Measurements from ENCODE around the gene MTFR1L. TPM values are rescaled to one million over a fixed set of nuclear protein-coding genes. Genes with fewer than 3 reads are reported as not detected.
A peak's percentile ranks its signal among the peaks of the same experiment; 100 is the strongest.

The MTFR1L gene
- polyA plus RNA-seq, 3 donors, result 67.3 to 73.5 (median 69.9) TPM

DNA sequence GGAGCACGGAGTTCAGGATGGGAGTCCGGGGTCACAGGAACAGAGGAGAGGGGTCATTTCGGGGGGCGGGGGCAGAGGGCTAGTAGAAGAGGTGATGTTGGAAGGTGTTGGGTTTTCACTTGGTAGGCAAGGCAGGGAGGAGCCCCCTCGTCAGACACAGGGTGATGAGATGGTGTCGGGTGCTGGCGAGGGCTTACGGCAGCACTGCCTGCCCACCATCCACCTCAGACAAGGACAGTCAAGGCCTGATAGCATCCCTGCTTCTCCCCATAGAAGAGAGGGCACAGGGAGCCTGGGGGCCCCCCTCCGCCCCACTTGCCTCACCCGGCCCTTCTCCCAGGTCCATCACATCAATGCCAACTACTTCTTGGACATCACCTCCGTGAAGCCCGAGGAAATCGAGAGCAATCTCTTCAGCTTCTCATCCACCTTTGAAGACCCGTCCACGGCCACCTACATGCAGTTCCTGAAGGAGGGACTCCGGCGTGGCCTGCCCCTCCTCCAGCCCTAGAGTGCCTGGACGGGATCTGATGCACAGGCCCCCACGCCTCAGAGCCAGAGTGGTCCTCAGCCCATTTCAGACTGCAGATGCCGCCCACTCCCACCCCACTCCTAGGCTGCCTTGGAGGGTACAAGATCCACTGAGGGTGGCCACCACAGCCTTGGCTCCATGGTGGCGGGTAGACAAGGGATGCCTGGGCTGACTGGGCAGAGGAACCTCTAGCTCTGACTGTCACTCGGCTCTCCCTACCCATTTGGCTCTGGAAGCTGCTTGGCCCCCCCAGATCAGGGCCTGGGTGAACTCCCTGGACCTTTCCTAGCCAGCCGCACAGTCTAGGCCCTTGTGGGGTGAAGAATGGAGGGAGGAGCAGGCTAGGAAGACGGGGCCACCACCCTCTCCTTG is 4.3 kb upstream of the MTFR1L start:
- Histone ChIP-seq H3K27me3 (ENCODE audit: control insufficient read depth in 2 of 2, insufficient read depth in 2 of 2, low read length in 2 of 2) (no peaks in the 10 kb centered on the region), H3K36me3 (replicated peaks in 1 of 2; ENCODE audit: control insufficient read depth in 1 of 2, insufficient read depth in 2 of 2, low read length in 2 of 2) (peaks cover 23 to 45% of the 10 kb centered on the region in 2 donors), H3K4me1 (ENCODE audit: control insufficient read depth in 1 of 2, insufficient read depth in 2 of 2, low read length in 2 of 2) (peaks cover 7 to 24% of the 10 kb centered on the region in 2 donors), H3K79me2 (ENCODE audit: insufficient read depth, low read length) (peaks cover 7% of the 10 kb centered on the region), H2AFZ (ENCODE audit: insufficient read depth, low read depth, low read length, poor library complexity, severe bottlenecking) (no peak overlapping the region), H3K4me3 (replicated peaks in 1 of 3; ENCODE audit: low read depth in 2 of 3, low read length in 3 of 3) (no peak overlapping the region), H3K27ac (ENCODE audit: low read depth in 1 of 2, low read length in 2 of 2) (no peak overlapping the region), H3K9me3 (replicated peaks in 1 of 2; ENCODE audit: control insufficient read depth in 1 of 2, insufficient read depth in 1 of 2, low read length in 2 of 2) (no peaks in the 10 kb centered on the region), H3K9ac (ENCODE audit: insufficient read depth, low read length, poor library complexity, severe bottlenecking) (no peak overlapping the region), H3K4me2 (replicated peaks; ENCODE audit: extremely low read depth, low read length, poor library complexity, severe bottlenecking) (no peak overlapping the region), H4K20me1 (ENCODE audit: insufficient read depth, low read length) (peaks cover 10% of the 10 kb centered on the region)
- Mint-ChIP-seq H3K36me3 (peaks cover 35 to 52% of the 10 kb centered on the region in 2 donors), H3K4me3 (no peak overlapping the region), H3K4me1 (peaks cover 22% of the 10 kb centered on the region), H3K9me3 (no peaks in the 10 kb centered on the region), H3K27ac (peak overlapping the region in 2 of 7 donors; percentile 1 to 23), H3K27me3 (ENCODE audit: low read depth in 3 of 3) (peaks cover 0 to 4% (median 2%) of the 10 kb centered on the region in 3 donors)
- DNase-seq, result no peak
- WGBS (ENCODE audit: insufficient coverage), result 95% methylated on average over 17 of the region's 24 CpGs
- intact Hi-C loops (cut with micrococcal nuclease), result no loop called here
- TF ChIP-seq, protein P1, sequence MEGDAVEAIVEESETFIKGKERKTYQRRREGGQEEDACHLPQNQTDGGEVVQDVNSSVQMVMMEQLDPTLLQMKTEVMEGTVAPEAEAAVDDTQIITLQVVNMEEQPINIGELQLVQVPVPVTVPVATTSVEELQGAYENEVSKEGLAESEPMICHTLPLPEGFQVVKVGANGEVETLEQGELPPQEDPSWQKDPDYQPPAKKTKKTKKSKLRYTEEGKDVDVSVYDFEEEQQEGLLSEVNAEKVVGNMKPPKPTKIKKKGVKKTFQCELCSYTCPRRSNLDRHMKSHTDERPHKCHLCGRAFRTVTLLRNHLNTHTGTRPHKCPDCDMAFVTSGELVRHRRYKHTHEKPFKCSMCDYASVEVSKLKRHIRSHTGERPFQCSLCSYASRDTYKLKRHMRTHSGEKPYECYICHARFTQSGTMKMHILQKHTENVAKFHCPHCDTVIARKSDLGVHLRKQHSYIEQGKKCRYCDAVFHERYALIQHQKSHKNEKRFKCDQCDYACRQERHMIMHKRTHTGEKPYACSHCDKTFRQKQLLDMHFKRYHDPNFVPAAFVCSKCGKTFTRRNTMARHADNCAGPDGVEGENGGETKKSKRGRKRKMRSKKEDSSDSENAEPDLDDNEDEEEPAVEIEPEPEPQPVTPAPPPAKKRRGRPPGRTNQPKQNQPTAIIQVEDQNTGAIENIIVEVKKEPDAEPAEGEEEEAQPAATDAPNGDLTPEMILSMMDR (IDR thresholded peaks at IDR 0.05), result no peak

DNA sequence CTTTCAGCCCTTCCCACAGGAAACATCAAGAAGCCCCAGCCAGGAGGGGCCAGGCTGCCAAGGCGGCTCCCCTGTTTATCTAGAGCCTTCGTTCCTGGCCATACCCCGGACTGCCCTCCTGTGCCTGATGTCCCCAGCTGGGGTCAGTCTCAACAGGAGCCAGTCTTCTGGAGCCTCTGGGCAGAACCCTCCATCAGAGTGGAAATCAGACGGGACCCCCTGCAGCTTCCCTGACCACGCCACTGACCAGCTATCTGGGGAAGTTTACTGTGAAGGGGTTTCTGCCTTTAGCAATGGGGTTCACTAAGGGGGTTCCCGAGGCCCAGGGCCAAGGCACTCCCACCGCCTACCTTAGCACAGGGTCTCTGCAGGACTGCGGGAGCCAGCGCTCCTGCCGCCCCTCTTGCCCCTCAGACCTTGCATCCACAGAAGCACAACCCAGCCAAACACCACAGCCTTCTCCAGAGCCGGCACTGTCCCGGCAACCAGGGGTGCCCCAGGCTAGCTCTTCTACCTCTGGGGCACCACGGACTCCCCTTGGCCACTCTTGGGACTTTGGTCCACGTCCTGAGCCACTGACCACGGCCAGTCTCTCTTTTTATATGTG is 3.5 kb upstream of the MTFR1L start:
- peak overlapping the region in 1 of 2 donors; percentile 20 for H3K4me3 Mint-ChIP-seq

More for the DNA sequence above, 3.5 kb upstream of the MTFR1L start:
- no peak overlapping the region for H2AFZ ChIP-seq (ENCODE audit: insufficient read depth, low read depth, low read length, poor library complexity, severe bottlenecking)
- intact Hi-C loops (cut with micrococcal nuclease), result no loop called here
- H3K4me1 ChIP-seq (ENCODE audit: control insufficient read depth in 1 of 2, insufficient read depth in 2 of 2, low read length in 2 of 2), result peaks cover 13 to 26% of the 10 kb centered on the region in 2 donors
- H3K79me2 ChIP-seq (ENCODE audit: insufficient read depth, low read length), result peaks cover 15% of the 10 kb centered on the region
- H3K27ac ChIP-seq (ENCODE audit: low read depth in 1 of 2, low read length in 2 of 2), result no peak overlapping the region
- H3K9me3 ChIP-seq (replicated peaks in 1 of 2; ENCODE audit: control insufficient read depth in 1 of 2, insufficient read depth in 1 of 2, low read length in 2 of 2), result no peaks in the 10 kb centered on the region
- Mint-ChIP-seq H3K4me1 (peaks cover 26% of the 10 kb centered on the region), H3K36me3 (peaks cover 35 to 49% of the 10 kb centered on the region in 2 donors), H3K9me3 (no peaks in the 10 kb centered on the region), H3K27ac (peak overlapping the region in 2 of 7 donors; percentile 1 to 23), H3K27me3 (ENCODE audit: low read depth in 3 of 3) (peaks cover 0 to 4% (median 2%) of the 10 kb centered on the region in 3 donors)
- no peaks in the 10 kb centered on the region for H3K27me3 ChIP-seq (ENCODE audit: control insufficient read depth in 2 of 2, insufficient read depth in 2 of 2, low read length in 2 of 2)
- TF ChIP-seq, protein P1 (IDR thresholded peaks at IDR 0.05), result no peak
- H3K9ac ChIP-seq (ENCODE audit: insufficient read depth, low read length, poor library complexity, severe bottlenecking), result no peak overlapping the region
- no peak overlapping the region for H3K4me2 ChIP-seq (replicated peaks; ENCODE audit: extremely low read depth, low read length, poor library complexity, severe bottlenecking)
- 91% methylated on average over 12 of the region's 15 CpGs for WGBS (ENCODE audit: insufficient coverage)
- no peak overlapping the region for H3K4me3 ChIP-seq (replicated peaks in 1 of 3; ENCODE audit: low read depth in 2 of 3, low read length in 3 of 3)
- peaks cover 5% of the 10 kb centered on the region for H4K20me1 ChIP-seq (ENCODE audit: insufficient read depth, low read length)
- peaks cover 23 to 45% of the 10 kb centered on the region in 2 donors for H3K36me3 ChIP-seq (replicated peaks in 1 of 2; ENCODE audit: control insufficient read depth in 1 of 2, insufficient read depth in 2 of 2, low read length in 2 of 2)
- DNase-seq, result no peak
